GM18909 (cell line): ENCODE data around the gene USP17L18.
"Not testable (repeated sequence)": the region's sequence is repeated elsewhere in the genome, so short reads cannot be mapped to it uniquely, and the experiment has no call there.

Experiments
- ATAC-seq: cut with Tn5 transposase; IDR thresholded peaks from one replicate; pipeline ENCODE4 v1.9.1; 2021; ENCODE audit warnings: mild to moderate bottlenecking; ENCODE audit not compliant: unreplicated experiment, poor library complexity

The USP17L18 gene, protein sequence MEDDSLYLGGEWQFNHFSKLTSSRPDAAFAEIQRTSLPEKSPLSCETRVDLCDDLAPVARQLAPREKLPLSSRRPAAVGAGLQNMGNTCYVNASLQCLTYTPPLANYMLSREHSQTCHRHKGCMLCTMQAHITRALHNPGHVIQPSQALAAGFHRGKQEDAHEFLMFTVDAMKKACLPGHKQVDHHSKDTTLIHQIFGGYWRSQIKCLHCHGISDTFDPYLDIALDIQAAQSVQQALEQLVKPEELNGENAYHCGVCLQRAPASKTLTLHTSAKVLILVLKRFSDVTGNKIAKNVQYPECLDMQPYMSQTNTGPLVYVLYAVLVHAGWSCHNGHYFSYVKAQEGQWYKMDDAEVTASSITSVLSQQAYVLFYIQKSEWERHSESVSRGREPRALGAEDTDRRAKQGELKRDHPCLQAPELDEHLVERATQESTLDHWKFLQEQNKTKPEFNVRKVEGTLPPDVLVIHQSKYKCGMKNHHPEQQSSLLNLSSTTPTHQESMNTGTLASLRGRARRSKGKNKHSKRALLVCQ

DNA sequence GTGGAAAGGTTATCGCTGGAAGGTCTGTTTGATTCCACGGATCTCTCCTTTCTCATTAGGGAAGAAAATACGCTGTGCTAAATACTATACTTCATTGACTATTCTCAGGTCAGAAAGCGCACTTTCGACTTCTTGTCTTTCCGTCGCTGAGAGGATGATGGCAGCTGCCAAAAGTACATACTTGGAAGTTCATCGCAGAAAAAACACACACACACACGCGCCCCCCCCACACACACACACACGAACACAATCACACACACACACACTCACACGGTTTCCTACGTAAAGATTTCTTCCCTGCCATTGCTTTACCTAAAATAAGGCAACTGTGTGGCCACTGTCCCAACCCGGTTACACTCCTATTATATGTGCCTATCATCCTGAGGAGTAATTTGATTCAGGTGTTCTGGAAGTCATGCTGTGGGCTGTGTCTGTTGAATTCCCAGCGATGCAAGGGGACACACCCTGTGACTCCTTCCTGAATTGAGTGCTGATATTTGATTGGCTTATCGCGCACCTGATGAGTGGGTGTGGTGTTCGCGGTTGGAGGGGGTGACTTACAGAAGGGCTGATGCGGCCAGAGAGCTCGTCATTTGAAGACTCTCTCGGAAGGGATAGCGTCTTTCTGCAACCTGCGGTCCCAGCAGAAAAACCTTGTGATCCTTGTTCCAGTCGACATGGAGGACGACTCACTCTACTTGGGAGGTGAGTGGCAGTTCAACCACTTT is at the start of gene USP17L18:
Gene USP17L18, plus strand, starts transcription at position 678 of the 728 bp plus-strand sequence. Its CDS starts 0 bp downstream, at position 678.
- ATAC-seq, result not testable (repeated sequence)

DNA sequence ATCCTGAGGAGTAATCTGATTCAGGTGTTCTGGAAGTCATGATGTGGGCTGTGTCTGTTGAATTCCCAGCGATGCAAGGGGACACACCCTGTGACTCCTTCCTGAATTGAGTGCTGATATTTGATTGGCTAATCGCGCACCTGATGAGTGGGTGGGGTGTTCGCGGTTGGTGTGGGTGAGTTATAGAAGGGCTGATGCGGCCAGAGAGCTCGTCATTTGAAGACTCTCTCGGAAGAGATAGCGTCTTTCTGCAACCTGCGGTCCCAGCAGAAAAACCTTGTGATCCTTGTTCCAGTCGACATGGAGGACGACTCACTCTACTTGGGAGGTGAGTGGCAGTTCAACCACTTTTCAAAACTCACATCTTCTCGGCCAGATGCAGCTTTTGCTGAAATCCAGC is 38.1 kb upstream of the USP17L18 start, which contains the start of gene USP17L10:
Gene USP17L10, plus strand, starts transcription at position 301 of the 400 bp plus-strand sequence. Its CDS starts 0 bp downstream, at position 301.
- ATAC-seq, result not testable (repeated sequence)

- ATAC-seq, result not testable (repeated sequence)
These were observed 33.7 kb upstream of the USP17L18 start for GRCh38 chr4:9214701-9215100.

DNA sequence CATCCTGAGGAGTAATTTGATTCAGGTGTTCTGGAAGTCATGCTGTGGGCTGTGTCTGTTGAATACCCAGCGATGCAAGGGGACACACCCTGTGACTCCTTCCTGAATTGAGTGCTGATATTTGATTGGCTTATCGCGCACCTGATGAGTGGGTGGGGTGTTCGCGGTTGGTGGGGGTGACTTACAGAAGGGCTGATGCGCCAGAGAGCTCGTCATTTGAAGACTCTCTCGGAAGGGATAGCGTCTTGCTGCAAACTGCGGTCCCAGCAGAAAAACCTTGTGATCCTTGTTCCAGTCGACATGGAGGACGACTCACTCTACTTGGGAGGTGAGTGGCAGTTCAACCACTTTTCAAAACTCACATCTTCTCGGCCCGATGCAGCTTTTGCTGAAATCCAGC is 33.3 kb upstream of the USP17L18 start, which contains the start of gene USP17L11:
Gene USP17L11, plus strand, starts transcription at position 301 of the 400 bp plus-strand sequence. Its CDS starts 0 bp downstream, at position 301.
- not testable (repeated sequence) for ATAC-seq

DNA sequence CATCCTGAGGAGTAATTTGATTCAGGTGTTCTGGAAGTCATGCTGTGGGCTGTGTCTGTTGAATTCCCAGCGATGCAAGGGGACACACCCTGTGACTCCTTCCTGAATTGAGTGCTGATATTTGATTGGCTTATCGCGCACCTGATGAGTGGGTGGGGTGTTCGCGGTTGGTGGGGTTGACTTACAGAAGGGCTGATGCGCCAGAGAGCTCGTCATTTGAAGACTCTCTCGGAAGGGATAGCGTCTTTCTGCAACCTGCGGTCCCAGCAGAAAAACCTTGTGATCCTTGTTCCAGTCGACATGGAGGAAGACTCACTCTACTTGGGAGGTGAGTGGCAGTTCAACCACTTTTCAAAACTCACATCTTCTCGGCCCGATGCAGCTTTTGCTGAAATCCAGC is 28.6 kb upstream of the USP17L18 start, which contains the start of gene USP17L12:
Gene USP17L12, plus strand, starts transcription at position 301 of the 400 bp plus-strand sequence. Its CDS starts 0 bp downstream, at position 301.
- not testable (repeated sequence) for ATAC-seq

DNA sequence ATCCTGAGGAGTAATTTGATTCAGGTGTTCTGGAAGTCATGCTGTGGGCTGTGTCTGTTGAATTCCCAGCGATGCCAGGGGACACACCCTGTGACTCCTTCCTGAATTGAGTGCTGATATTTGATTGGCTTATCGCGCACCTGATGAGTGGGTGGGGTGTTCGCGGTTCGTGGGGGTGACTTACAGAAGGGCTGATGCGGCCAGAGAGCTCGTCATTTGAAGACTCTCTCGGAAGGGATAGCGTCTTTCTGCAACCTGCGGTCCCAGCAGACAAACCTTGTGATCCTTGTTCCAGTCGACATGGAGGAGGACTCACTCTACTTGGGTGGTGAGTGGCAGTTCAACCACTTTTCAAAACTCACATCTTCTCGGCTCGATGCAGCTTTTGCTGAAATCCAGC is 23.8 kb upstream of the USP17L18 start, which contains the start of gene USP17L13:
Gene USP17L13, plus strand, starts transcription at position 301 of the 400 bp plus-strand sequence. Its CDS starts 0 bp downstream, at position 301.
- ATAC-seq, result not testable (repeated sequence)

DNA sequence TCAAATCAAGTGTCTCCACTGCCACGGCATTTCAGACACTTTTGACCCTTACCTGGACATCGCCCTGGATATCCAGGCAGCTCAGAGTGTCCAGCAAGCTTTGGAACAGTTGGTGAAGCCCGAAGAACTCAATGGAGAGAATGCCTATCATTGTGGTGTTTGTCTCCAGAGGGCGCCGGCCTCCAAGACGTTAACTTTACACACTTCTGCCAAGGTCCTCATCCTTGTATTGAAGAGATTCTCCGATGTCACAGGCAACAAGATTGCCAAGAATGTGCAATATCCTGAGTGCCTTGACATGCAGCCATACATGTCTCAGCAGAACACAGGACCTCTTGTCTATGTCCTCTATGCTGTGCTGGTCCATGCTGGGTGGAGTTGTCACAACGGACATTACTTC is 18.2 kb upstream of the USP17L18 start:
- ATAC-seq, result not testable (repeated sequence)

- ATAC-seq, result not testable (repeated sequence)
These were observed 14.3 kb upstream of the USP17L18 start, which contains the start of gene USP17L15 for GRCh38 chr4:9234085-9234484. Gene USP17L15 (plus strand): TSS chr4:9234385. CDS start chr4:9234385, 0 bp downstream.

DNA sequence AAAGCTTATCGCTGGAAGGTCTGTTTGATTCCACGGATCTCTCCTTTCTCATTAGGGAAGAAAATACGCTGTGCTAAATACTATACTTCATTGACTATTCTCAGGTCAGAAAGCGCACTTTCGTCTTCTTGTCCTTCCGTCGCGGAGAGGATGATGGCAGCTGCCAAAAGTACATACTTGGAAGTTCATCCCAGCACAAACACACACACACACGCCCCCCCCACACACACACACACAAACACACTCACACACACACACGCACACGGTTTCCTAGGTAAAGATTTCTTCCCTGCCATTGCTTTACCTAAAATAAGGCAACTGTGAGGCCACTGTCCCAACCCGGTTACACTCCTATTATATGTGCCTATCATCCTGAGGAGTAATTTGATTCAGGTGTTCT is 10.0 kb upstream of the USP17L18 start:
- not testable (repeated sequence) for ATAC-seq

DNA sequence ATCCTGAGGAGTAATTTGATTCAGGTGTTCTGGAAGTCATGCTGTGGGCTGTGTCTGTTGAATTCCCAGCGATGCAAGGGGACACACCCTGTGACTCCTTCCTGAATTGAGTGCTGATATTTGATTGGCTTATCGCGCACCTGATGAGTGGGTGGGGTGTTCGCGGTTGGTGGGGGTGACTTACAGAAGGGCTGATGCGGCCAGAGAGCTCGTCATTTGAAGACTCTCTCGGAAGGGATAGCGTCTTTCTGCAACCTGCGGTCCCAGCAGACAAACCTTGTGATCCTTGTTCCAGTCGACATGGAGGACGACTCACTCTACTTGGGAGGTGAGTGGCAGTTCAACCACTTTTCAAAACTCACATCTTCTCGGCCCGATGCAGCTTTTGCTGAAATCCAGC is 4.9 kb upstream of the USP17L18 start, which contains the start of gene USP17L17:
Gene USP17L17, plus strand, starts transcription at position 301 of the 400 bp plus-strand sequence. Its CDS starts 0 bp downstream, at position 301.
- not testable (repeated sequence) for ATAC-seq

DNA sequence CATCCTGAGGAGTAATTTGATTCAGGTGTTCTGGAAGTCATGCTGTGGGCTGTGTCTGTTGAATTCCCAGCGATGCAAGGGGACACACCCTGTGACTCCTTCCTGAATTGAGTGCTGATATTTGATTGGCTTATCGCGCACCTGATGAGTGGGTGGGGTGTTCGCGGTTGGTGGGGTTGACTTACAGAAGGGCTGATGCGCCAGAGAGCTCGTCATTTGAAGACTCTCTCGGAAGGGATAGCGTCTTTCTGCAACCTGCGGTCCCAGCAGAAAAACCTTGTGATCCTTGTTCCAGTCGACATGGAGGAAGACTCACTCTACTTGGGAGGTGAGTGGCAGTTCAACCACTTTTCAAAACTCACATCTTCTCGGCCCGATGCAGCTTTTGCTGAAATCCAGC is 4.6 kb downstream of the USP17L18 start, which contains the start of gene USP17L19:
Gene USP17L19, plus strand, starts transcription at position 301 of the 400 bp plus-strand sequence. Its CDS starts 0 bp downstream, at position 301.
- ATAC-seq, result not testable (repeated sequence)

- ATAC-seq, result not testable (repeated sequence)
These were observed 9.4 kb downstream of the USP17L18 start, which contains the start of gene USP17L20 for GRCh38 chr4:9257824-9258223. Gene USP17L20 (plus strand): TSS chr4:9258124. CDS start chr4:9258124, 0 bp downstream.

- ATAC-seq, result not testable (repeated sequence)
These were observed 14.1 kb downstream of the USP17L18 start, which contains the start of gene USP17L21 for GRCh38 chr4:9262572-9262971. Gene USP17L21 (plus strand): TSS chr4:9262872. CDS start chr4:9262872, 0 bp downstream.

GRCh38 chr4:9267319-9267718 is 18.9 kb downstream of the USP17L18 start, which contains the start of gene USP17L22:
Gene USP17L22 (plus strand): TSS chr4:9267619. CDS start chr4:9267619, 0 bp downstream.
- ATAC-seq, result not testable (repeated sequence)

- ATAC-seq, result not testable (repeated sequence)
These were observed 23.3 kb downstream of the USP17L18 start for GRCh38 chr4:9271719-9272118.
